ENCODE results near the gene CDIP1.

- TF ChIP-seq CTCF (IDR thresholded peaks at IDR 0.05) (no peak), POLR2A (IDR thresholded peaks at IDR 0.05) (no peak), POLR2AphosphoS5 (IDR thresholded peaks at IDR 0.05) (no peak)
Measured at GRCh38 chr16:4535627-4536108, 2.9 kb downstream of the CDIP1 start.

All from prostate gland (tissue), 2 donors.